Measurements from ENCODE around the gene HOXB8.

HOXB8 gene

DNA sequence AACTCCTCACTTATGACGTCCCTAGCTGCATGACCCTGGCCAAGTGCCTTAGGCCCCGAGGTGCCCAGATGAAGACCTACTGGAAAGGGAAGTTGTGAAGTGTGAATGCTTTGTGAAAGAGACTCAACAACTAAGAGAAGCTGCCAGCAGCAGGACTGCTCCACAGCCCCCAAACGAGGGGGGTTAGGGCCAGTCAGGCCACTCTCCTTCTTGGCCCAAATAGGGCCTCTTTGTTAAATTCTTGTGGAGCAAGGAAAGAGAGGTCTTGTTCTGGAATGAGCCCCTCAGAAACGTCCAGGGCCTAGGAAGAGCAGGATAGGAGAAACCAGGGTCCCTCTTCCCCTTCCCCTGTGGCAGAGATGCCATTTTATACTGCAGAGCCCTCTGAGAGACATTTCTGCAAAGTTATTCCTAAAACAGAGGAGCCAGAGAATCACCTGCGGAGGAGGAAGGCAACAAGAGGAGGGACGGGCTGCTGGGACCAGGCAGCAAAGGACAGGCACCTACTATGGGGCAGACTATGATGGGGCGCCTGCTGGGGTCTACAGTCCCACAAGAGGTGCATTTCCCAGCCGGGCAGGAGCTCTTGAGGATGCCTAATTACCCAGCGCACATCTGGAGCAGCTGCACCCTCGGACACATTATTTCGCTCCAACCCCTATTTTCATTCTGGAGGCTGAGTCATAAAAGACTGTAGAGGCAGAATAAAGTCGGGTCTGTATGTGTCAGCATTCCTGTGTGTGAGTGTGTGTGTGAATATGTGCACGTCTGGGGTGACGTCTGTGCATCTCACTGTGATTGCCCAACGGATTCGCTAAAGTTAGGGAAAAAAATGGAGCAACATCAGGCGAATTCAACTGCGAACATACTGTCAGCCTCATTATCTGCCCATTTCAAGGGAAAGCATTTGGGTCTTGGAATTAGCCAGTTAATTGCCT, 22.5 kb upstream of the HOXB8 start:
- no peak for DNase-seq

GRCh38 chr17:48636177-48637018, 21.3 kb upstream of the HOXB8 start:
- peak; percentile 82 for DNase-seq

DNA sequence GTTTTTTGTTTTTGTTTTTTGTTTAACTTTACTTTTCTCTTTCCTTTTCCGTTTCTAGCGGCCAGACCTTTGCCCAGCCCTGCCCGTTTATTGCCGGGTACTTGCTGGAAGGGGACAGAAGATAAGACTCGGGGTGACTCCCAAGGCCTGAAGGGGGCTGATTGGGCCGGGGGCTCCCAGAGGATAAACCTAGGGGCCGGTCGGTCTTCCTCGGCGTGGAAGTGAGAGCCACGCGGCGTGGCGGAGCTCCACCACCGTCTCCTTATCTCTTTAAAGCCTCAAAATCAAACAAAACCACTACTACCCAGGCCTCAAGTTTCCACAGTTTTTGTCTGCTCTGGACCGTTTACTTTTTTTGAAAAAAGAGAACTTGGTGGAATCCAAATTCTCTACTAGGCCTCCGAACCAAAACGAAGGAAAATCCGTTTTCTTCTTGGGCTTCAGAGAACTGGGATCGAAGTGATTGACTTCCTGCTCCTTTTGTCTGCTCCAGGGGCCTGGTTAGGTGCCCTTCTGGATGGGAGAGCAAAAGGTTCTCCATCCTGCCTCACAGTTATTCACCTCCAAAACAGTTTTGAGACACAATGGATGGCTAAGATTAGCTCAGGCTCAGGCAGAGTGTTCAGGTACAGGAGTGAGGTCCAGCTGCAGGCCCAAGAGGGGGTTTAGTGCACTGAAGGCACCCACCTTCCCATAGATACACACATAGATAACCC, 19.6 kb upstream of the HOXB8 start:
- no peak for DNase-seq

DNA sequence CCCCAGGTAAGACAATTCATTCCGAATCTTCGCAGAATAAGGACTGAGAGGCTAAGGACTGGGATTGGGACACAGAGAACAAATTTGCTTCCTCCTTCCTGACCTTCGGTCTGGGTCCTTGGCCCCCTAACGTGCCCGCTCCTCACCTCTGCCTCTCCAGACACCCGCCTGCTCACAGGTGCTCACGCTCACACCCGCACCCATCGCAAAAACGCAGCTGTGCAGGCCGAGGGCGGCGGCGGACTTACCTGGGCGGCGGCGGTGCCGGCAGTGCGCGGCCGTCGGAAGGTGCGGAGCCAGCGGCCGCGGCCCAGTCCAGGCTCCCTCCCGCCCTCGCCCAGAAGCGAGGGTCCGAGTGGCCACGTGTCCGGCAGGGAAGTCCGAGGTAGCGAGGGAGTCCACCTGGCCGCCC, 18.2 kb upstream of the HOXB8 start:
- DNase-seq: no peak

DNA sequence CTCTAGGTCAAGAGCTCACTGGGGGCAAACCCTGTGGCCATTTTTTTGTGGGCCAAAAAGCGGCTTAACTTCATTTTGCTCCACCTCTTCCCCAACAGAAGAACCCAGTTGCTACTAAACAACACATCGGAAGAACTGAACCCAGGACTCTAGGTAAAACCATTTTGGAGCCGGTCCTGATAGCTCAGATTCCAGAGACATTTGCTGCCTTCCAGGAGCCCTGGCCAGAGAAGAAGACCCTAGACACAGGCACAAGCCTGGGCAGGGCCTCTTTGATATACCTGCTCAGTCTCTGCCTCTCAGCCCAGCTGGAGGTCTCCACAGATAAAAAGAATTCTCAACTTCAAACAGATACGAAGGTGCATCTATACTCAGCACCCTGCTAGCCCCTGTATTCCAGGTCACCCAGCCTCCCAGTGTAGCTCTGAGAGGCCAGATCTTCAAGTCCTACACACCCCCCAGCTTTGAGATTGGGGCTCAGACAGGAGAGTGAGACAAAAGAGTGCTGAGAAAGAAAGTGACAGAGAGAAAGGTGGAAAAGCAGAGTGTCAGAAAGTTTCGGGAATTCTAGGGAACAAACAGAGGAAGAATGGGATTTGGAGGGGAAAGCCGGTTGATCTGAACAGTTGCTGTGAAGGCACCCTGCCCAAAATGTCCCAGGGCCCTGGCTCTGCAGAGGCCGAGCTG, 17.6 kb upstream of the HOXB8 start:
- no peak for DNase-seq

DNA sequence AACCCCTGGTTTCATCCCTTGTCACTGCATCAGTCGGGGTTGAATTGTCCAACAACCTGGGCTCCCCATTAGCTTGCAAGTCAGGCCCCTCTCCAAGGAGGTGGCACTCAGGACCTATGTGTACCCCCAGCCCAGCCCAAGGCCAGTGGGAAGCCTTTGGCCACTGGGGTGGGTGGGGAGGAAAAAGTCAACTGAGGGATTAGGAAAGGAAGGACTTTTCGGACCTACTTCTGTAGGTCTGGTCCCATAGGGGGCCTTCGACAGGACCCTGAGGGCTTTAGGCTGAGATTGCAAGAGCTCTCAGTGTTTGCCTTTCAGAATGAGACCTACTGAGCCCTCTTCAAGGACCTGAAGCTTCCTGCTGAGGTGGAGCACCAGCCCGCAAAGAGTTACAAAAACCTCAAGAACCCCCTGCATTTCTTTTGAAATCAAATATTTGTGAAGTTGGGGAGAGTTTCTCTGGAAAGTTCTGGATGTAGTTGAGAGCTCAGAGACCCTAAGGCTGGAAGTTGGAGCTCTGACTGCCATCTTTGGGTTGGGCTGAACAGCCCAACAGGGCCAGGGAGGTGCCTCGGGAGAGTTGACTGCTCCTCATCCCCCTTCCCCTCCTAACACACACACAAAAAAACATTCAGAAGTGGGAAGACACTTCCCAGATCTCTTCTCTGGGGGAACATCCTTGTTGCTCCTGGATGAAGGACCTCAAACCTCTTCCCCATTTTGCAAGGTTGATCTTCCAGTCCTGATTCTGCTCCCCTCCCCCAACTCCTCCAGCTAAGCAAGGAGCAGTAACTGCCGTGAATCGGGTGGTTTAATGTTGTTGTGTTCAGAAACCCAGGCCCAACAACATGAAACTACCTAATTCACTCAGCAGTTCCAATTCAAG, 16.8 kb upstream of the HOXB8 start:
- DNase-seq: no peak

- DNase-seq: no peak
These were observed 16.0 kb upstream of the HOXB8 start for GRCh38 chr17:48630925-48631692.

GRCh38 chr17:48630009-48630924, 15.2 kb upstream of the HOXB8 start:
- DNase-seq: no peak

GRCh38 chr17:48629411-48629759, 14.3 kb upstream of the HOXB8 start:
- no peak for DNase-seq

GRCh38 chr17:48628649-48629410, 13.7 kb upstream of the HOXB8 start:
- DNase-seq: no peak

GRCh38 chr17:48627623-48628521, 12.8 kb upstream of the HOXB8 start:
- no peak for DNase-seq

- no peak for DNase-seq
These were observed 12.1 kb upstream of the HOXB8 start for GRCh38 chr17:48627118-48627597.

GRCh38 chr17:48626245-48627117, 11.4 kb upstream of the HOXB8 start, which contains the start of gene HOXB9:
Gene HOXB9, minus strand, starts transcription at chr17:48626358. Its CDS starts 89 bp downstream, at chr17:48626269.
- DNase-seq: no peak

GRCh38 chr17:48625495-48626244, 10.6 kb upstream of the HOXB8 start:
- DNase-seq: no peak

Measured in NCI-H1436 (cell line).